ENCODE data around the gene BGN. TPM values are rescaled to one million over a fixed set of nuclear protein-coding genes. Genes with fewer than 3 reads are reported as not detected.

The BGN gene
- total RNA-seq (100 to 1,000 TPM; 180 to 370 (median 268) TPM), polyA plus RNA-seq (100 to 1,000 TPM in 1 of 3 donors, 10 to 100 TPM in 2; 37.1 to 109 (median 40.1) TPM)
- long read RNA-seq, donor 1, transcript BGN-201 (8 exons, 2,402 nt) = major isoform, 89 of 227 reads
- long read RNA-seq, donor 1, partial matches to known transcripts = 132 of 227 reads
- long read RNA-seq, donor 1, other reads (novel, unspliced or antisense) = 6 of 227 reads
- long read RNA-seq, donor 2, transcript BGN-201 (8 exons, 2,402 nt) = major isoform, 124 of 253 reads
- long read RNA-seq, donor 2, partial matches to known transcripts = 129 of 253 reads
- long read RNA-seq, donor 2, other reads (novel, unspliced or antisense) = 0 of 253 reads

GRCh38 chrX:153494541-153495361, at the start of gene BGN:
Gene BGN (plus strand): TSS chrX:153494980. CDS start chrX:153504632, 9,652 bp downstream.
- Histone ChIP-seq H3K27me3 (replicated peaks in 1 of 7) (peaks cover 0 to 24% (median 0%) of the 10 kb centered on the region in 7 donors), H3K4me3 (peak within 1 kb of the TSS in 7 of 8 donors; percentile 22 to 52 (median 33)), H3K4me1 (peaks cover 0 to 17% (median 5%) of the 10 kb centered on the region in 6 donors), H3K9me3 (no peaks in the 10 kb centered on the region), H3K36me3 (no peaks in the 10 kb centered on the region), H3K27ac (peak within 1 kb of the TSS in 6 of 8 donors; percentile 29 to 71 (median 60))
- no peak for DNase-seq
- 17 to 55% (median 33%) methylated on average over 15 to 40 of the region's 41 CpGs for WGBS, 5 donors
- TF ChIP-seq POLR2A (IDR thresholded peaks at IDR 0.05) = no peak
- peak in 1 of 3 donors; percentile 63 for TF ChIP-seq POLR2AphosphoS5 (IDR thresholded peaks at IDR 0.05)
- TF ChIP-seq, protein P1, sequence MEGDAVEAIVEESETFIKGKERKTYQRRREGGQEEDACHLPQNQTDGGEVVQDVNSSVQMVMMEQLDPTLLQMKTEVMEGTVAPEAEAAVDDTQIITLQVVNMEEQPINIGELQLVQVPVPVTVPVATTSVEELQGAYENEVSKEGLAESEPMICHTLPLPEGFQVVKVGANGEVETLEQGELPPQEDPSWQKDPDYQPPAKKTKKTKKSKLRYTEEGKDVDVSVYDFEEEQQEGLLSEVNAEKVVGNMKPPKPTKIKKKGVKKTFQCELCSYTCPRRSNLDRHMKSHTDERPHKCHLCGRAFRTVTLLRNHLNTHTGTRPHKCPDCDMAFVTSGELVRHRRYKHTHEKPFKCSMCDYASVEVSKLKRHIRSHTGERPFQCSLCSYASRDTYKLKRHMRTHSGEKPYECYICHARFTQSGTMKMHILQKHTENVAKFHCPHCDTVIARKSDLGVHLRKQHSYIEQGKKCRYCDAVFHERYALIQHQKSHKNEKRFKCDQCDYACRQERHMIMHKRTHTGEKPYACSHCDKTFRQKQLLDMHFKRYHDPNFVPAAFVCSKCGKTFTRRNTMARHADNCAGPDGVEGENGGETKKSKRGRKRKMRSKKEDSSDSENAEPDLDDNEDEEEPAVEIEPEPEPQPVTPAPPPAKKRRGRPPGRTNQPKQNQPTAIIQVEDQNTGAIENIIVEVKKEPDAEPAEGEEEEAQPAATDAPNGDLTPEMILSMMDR (IDR thresholded peaks at IDR 0.05 in 8 of 11, conservative IDR thresholded peaks at IDR 0.05 in 3 of 11) = peak in 6 of 11 experiments; percentile 19 to 34 (median 24)
- intact Hi-C loops (cut with DNase I; ENCODE audit: low total_unique reads) = no loop called here

DNA sequence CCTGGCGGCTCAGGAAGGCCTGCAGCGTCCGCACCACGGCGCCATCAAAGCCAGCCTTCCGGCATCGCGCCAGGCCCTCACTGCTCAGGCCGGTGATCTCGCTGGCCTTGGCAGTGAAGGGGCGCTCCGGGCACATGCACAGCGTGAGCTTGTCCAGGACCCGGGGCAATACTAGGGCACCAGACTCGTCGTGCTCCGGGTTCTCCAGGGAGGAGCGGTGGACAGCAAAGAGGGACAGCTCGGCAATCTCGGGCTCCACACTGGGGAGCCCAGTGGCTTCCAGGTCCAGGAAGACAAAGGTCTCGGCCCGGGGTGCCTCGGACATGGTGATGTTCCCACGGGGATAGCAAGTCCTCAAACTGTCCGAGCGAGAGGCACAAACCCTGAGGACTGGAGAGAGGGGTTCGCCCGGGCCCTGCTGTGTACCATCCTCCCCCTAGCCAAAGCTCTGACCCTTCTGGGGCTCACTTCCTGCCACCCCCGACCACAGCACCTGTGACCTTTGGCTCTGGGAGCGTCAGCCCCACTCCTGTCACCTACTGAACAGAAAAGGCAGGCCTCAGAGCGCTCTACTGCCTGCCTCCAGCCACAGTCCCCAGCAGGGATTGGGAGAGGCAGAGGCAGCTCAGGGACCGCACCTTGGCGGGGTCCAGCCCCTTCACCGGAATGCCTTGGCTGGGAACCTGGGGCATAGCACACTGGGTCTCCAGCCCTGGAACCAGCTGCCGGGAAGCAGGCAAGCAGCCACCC, 49.5 kb upstream of the BGN start:
- Histone ChIP-seq H3K4me1 (no peaks in the 10 kb centered on the region), H3K36me3 (peaks cover 0 to 30% (median 4%) of the 10 kb centered on the region in 6 donors), H3K27ac (no peak overlapping the region), H3K4me3 (no peak overlapping the region), H3K27me3 (replicated peaks in 1 of 7) (no peaks in the 10 kb centered on the region), H3K9me3 (no peaks in the 10 kb centered on the region)
- TF ChIP-seq POLR2A (IDR thresholded peaks at IDR 0.05) = no peak
- TF ChIP-seq, protein P1 (IDR thresholded peaks at IDR 0.05 in 8 of 11, conservative IDR thresholded peaks at IDR 0.05 in 3 of 11) = no peak
- no peak for TF ChIP-seq POLR2AphosphoS5 (IDR thresholded peaks at IDR 0.05)
- WGBS, 5 donors = 83 to 94% (median 90%) methylated on average over 11 to 35 of the region's 35 CpGs
- no peak for DNase-seq
- intact Hi-C loops (cut with DNase I; ENCODE audit: low total_unique reads) = no loop called here

- peak; percentile 72 for DNase-seq
- Histone ChIP-seq H3K4me3 (no peak within 1 kb of the TSS), H3K27me3 (replicated peaks in 1 of 7) (no peaks in the 10 kb centered on the region), H3K4me1 (no peaks in the 10 kb centered on the region), H3K36me3 (peaks cover 0 to 37% (median 4%) of the 10 kb centered on the region in 6 donors), H3K9me3 (no peaks in the 10 kb centered on the region), H3K27ac (no peak within 1 kb of the TSS)
- intact Hi-C loops (cut with DNase I; ENCODE audit: low total_unique reads) = no loop called here
- 73 to 84% (median 82%) methylated on average over 12 to 30 of the region's 30 CpGs for WGBS, 5 donors
- TF ChIP-seq, protein P1 (IDR thresholded peaks at IDR 0.05 in 8 of 11, conservative IDR thresholded peaks at IDR 0.05 in 3 of 11) = no peak
- no peak for TF ChIP-seq POLR2AphosphoS5 (IDR thresholded peaks at IDR 0.05)
- TF ChIP-seq POLR2A (IDR thresholded peaks at IDR 0.05) = no peak
Observed at GRCh38 chrX:153445856-153446635, 48.7 kb upstream of the BGN start, which contains the start of gene TREX2. Gene TREX2 (minus strand): TSS chrX:153446056. CDS start chrX:153445430, 626 bp downstream.

All from spleen (tissue), 13 donors.